HG02588 (cell line): Measurements from ENCODE around the gene LONRF3.

Experiments used
- ATAC-seq: cut with Tn5 transposase; IDR thresholded peaks from one replicate; pipeline ENCODE4 v1.9.1; 2021; ENCODE audit warnings: mild to moderate bottlenecking, moderate library complexity; ENCODE audit not compliant: unreplicated experiment

Gene LONRF3

DNA sequence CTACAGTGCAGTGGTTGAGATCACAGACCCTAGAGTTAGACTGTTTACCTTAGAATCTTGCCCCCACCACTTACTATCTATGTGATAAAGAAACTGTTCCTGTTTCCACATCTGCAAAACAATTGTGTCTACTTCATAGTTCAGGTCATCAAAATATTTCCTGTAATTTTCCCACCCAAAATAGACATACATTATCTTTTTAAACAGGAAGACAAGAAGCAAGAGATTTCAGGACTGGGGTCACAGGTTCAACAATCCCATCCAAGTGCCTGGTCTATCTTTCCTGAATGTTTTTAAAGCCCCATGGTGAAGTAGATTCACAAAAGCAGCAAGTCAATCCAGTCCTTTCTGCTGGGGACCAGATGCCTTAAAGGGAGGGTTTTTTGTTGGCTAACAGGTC is 56.6 kb downstream of the LONRF3 start:
- ATAC-seq: no peak

- ATAC-seq: no peak
Measured at GRCh38 chrX:119036107-119037029, 62.0 kb downstream of the LONRF3 start.

GRCh38 chrX:119040432-119040831 is 66.0 kb downstream of the LONRF3 start:
- no peak for ATAC-seq

GRCh38 chrX:119041175-119041574 is 66.8 kb downstream of the LONRF3 start:
- no peak for ATAC-seq

GRCh38 chrX:119042040-119042439 is 67.6 kb downstream of the LONRF3 start:
- ATAC-seq: no peak

DNA sequence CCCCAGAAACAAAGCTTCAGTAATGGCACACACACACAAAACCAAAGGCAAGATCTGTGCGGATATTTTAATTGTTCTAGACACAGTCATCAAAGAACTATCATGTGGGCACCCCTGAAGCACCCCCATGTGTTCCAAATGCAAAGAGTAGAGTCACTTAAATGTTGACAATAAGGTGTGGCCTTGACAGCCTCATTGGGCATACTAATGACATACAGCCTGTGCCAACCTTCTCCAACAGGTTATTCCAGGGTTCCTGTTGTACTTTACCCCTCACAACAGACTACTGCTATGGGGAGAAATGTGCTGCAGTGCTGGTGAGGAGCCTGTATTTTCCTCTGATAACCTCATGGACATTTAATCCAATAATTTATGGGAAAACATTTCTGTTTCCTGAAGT is 68.6 kb downstream of the LONRF3 start:
- no peak for ATAC-seq

DNA sequence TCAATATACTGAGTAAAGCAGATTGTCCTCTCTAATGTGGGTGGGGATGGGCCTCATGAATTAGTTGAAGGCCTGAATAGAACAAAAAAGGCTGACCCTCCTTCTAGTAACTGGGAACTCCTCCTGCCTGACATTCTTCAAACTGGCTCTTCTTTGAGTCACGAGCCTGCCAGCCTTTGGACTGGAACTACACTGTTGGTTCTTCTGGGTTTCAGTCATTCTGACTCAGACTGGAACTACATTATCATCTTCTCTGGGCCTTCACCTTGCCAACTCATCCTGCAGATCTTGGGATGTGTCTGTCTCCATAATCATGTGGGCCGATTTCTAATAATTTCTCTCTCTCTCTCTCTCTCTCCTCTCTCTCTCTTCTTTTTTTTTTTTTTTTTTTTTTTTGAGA is 71.5 kb downstream of the LONRF3 start:
- ATAC-seq: no peak

DNA sequence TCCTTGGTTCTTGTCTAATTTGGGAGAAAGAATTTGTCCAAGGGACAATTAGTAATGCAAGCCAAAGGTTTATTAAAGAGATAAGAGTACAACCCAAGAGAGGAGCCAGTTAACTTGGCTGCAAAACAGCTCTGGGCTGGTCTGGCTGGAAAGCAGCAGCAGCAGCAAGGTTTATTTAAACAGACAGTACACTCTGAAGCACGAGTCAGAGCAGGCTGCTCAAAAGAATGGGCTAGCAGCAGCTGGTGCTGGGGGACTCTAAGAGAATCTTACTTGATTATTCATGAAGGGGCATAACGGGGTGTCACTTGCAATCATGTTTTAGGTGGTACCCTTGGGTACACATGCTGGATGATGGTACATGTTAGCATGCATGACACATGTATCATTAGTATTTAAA is 81.3 kb downstream of the LONRF3 start:
- ATAC-seq: no peak

GRCh38 chrX:119062750-119063374 is 88.4 kb downstream of the LONRF3 start:
- ATAC-seq: no peak

- ATAC-seq: no peak
Measured at GRCh38 chrX:119063428-119063827, 89.0 kb downstream of the LONRF3 start.

DNA sequence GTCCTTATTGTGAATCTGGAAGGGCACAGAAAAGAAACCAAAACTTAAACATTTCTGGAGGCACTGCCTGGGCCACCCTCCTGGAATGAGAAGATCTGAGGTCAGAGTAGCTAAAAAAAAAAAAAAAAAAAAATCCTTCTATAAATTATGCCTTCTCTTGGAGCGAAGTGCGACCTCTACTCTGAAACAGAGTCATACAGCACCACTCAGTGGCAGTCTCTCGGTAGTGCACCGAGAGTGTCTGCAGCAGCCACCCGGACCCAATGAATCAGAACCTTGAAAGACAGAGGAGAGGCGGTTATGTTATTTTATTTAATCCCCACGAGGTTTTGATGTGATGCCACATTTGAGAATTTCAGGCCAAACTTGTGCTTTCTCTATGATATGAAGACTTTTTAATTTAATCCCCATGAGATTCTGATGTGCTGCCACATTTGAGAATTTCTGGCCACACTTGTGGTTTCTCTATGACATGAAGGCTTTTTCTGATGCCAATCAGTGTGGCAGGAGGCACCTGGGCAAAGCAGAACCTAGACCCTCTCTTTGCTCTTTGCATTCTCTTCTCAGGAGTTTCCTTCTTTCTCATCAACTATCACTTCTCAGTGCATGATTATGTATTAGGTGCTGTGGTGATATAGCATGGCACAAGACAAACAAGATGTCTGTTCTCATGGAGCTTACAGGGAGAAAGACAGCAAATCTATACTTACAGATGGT is 92.8 kb downstream of the LONRF3 start:
- ATAC-seq: no peak
